Activated naive CD4-positive, alpha-beta T cell treated with anti-CD3 and anti-CD28 coated beads, Interleukin-2, amount 50 U/mL, for 72 hours (primary cell): Measurements from ENCODE around the gene TUBA3D. TPM values are rescaled to one million over a fixed set of nuclear protein-coding genes. Genes with fewer than 3 reads are reported as not detected.
"Not testable (repeated sequence)": the region's sequence is repeated elsewhere in the genome, so short reads cannot be mapped to it uniquely, and the experiment has no call there.

Experiments
- ATAC-seq, 2 donors: fragments of 150-1000 bp; cut with Tn5 transposase; 2 replicates each; pipeline ENCODE4 v1.10.0; 2021; ENCODE audit warnings: mild to moderate bottlenecking in 2 of 2, moderate library complexity in 2 of 2
- DNase-seq, 2 donors: peaks; one replicate each; pipeline ENCODE4 v3.0.0; 2021 to 2022; ENCODE audit warnings: low spot score in 2 of 2
- H3K27ac Mint-ChIP-seq, 2 donors: one replicate each; pipeline ENCODE4 v1.8.0; 2022; ENCODE audit warnings: mild to moderate bottlenecking in 2 of 2, mixed read lengths in 2 of 2
- H3K36me3 Mint-ChIP-seq, 2 donors: one replicate each; pipeline ENCODE4 v1.8.0; 2022; ENCODE audit warnings: mixed read lengths in 2 of 2
- H3K9me3 Mint-ChIP-seq, 2 donors: one replicate each; pipeline ENCODE4 v1.8.0; 2022; ENCODE audit warnings: mixed read lengths in 2 of 2
- total RNA-seq, 2 donors: library from RNA; stranded (reverse); gene quantifications; one replicate each; pipeline ENCODE4 v1.2.3, GENCODE V29; 2022

The TUBA3D gene
- total RNA-seq, 2 donors from 2014 or later: not detected

- Mint-ChIP-seq H3K36me3 (peaks cover 19% of the 10 kb centered on the region in 2 donors), H3K27ac (peak overlapping the region; percentile 78 to 80)
- not testable (repeated sequence) for H3K9me3 Mint-ChIP-seq
- DNase-seq (peak in 1 of 2 donors; percentile 20), ATAC-seq (peak; percentile 96 to 97)
These were observed 22.5 kb downstream of the TUBA3D start for GRCh38 chr2:131498321-131498973.

DNA sequence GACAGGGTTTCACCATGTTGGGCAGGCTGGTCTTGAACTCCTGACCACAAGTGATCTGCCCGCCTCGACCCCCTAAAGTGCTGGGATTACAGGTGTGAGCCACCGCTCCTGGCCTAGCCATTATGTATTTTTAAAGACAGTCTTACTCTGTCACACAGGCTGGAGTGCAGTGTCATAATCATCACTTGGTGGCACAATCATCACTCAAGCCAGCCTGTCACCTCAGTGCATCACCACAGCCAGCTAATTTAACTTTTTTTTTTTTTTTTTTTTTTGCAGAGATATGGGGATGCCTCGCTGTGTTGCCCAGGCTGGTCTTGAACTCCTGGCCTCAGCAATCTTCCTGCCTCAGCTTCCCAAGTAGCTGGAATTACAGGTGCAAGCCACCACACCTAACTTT, 27.7 kb downstream of the TUBA3D start:
- ATAC-seq: peak; percentile 16 to 26
- H3K27ac Mint-ChIP-seq: peak overlapping the region in 1 of 2 donors; percentile 65

GRCh38 chr2:131504082-131504750, 28.3 kb downstream of the TUBA3D start:
- peaks cover 11 to 14% of the 10 kb centered on the region in 2 donors for H3K36me3 Mint-ChIP-seq
- DNase-seq, H3K9me3 Mint-ChIP-seq: not testable (repeated sequence)
- peak overlapping the region; percentile 39 to 85 for H3K27ac Mint-ChIP-seq
- peak; percentile 92 to 94 for ATAC-seq

More for the DNA sequence above, 27.7 kb downstream of the TUBA3D start:
- H3K9me3 Mint-ChIP-seq, DNase-seq: not testable (repeated sequence)
- peaks cover 11 to 14% of the 10 kb centered on the region in 2 donors for H3K36me3 Mint-ChIP-seq

GRCh38 chr2:131509615-131510014, 33.7 kb downstream of the TUBA3D start:
- Mint-ChIP-seq H3K27ac (peak overlapping the region in 1 of 2 donors; percentile 74), H3K9me3 (no peaks in the 10 kb centered on the region), H3K36me3 (peaks cover 5 to 8% of the 10 kb centered on the region in 2 donors)
- DNase-seq (no peak), ATAC-seq (no peak)

DNA sequence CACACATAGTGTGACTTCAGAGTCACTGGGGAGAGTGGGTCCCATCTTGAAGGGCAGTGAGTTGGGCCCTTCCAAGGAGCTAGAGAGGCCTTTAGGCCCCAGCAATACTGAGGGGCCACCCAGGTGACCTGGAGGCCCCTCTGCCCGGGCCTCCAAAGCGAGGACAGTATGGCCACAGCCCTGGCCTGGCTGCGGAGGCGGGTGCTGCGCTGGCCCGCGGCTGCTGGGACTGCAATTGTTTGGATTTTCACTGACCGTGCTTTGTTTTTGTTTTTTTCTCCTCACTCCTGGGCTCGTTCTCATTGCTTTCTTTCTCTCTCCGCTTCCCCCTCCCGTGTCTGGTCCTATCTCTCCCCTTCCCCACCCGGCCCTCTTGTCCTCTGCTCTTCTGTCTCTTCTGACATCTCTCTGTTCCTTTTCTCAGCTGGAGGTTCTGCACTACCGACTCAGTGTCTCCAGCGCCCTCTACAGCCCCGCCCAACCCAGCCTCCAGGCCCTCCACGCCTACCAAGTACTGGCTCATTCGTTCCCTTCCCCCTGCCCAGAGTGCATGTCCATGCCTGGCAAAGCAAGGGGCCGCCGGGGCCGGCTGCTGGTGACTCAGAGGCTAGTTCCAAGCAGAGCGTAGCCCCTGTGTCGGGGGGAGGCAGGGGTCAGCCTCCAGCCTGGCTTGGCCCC, 35.5 kb downstream of the TUBA3D start:
- DNase-seq, ATAC-seq, H3K9me3 Mint-ChIP-seq, H3K36me3 Mint-ChIP-seq: not testable (repeated sequence)
- H3K27ac Mint-ChIP-seq: peak overlapping the region in 1 of 2 donors; percentile 95

- DNase-seq, H3K9me3 Mint-ChIP-seq, ATAC-seq, H3K36me3 Mint-ChIP-seq: not testable (repeated sequence)
- peak overlapping the region; percentile 15 to 95 for H3K27ac Mint-ChIP-seq
These were observed 36.3 kb downstream of the TUBA3D start for GRCh38 chr2:131511969-131512870.

DNA sequence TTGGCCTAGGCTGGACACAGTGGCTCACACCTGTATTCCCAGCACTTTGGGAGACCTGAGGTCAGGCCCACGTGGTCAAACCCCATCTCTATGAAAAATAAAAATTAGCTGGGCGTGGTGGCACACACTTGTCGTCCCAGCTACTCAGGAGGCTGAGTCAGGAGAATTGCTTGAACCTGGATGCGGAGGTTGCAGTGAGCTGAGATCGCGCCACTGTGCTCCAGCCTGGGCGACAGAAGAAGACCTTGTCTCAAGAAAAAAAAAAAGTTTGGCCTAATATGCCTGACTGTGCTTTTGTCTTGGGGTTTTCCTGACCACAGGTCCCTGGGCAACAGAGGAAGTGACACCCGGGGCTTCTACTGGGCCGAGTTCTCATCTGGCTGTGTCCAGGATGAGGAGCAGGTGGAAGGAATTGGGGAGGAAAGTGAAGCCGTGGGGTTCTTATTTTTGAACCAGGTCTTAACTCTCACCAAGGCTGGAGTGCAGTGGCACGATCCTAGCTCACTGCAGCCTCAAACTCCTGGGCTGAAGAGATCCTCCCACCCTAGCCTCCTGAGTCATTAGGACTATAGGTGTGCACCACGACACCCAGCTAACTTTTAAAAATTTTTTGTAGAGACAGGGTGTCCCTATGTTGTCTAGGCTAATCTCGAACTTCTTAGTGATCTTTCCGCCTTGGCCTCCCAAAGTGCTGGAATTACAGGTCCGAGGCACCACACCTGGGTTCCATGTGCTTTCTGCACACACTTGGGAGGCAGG, 38.7 kb downstream of the TUBA3D start:
- not testable (repeated sequence) for DNase-seq, H3K36me3 Mint-ChIP-seq, H3K9me3 Mint-ChIP-seq
- H3K27ac Mint-ChIP-seq: peak overlapping the region; percentile 29 to 41
- ATAC-seq: peak in 1 of 2 donors; percentile 38

GRCh38 chr2:131515235-131515634, 39.3 kb downstream of the TUBA3D start:
- H3K36me3 Mint-ChIP-seq, DNase-seq, ATAC-seq, H3K9me3 Mint-ChIP-seq: not testable (repeated sequence)
- peak overlapping the region in 1 of 2 donors; percentile 41 for H3K27ac Mint-ChIP-seq

- no peak for ATAC-seq
These were observed 40.1 kb downstream of the TUBA3D start for GRCh38 chr2:131516011-131516410.

DNA sequence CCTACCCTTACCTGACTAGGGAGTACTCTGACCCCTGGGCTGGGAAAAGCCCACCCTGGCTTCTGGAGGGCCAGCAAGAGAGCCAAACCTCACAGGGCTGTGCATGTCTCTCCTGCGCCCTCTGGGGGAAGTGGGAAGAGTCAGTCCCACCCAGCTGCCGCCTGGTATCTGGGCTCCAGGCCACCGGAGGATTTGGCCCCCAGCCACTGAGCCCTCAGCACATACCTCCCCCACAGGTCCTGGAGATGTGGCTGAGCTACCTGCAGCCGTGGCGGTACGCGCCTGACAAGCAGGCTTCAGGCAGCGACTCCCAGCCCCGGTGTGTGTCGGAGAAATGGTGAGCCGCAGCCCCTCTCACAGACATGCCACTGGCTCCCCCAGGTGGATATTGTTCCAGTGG, 40.7 kb downstream of the TUBA3D start:
- H3K27ac Mint-ChIP-seq, H3K9me3 Mint-ChIP-seq, DNase-seq, ATAC-seq, H3K36me3 Mint-ChIP-seq: not testable (repeated sequence)

More at GRCh38 chr2:131516011-131516410, 40.1 kb downstream of the TUBA3D start:
- peak overlapping the region in 1 of 2 donors; percentile 77 for H3K27ac Mint-ChIP-seq
- H3K9me3 Mint-ChIP-seq: no peaks in the 10 kb centered on the region
- H3K36me3 Mint-ChIP-seq: no peaks in the 10 kb centered on the region
- no peak for DNase-seq

- Mint-ChIP-seq H3K9me3 (no peaks in the 10 kb centered on the region), H3K27ac (peak overlapping the region in 1 of 2 donors; percentile 72)
- ATAC-seq: no peak
These were observed 41.4 kb downstream of the TUBA3D start for GRCh38 chr2:131517106-131517831.

DNA sequence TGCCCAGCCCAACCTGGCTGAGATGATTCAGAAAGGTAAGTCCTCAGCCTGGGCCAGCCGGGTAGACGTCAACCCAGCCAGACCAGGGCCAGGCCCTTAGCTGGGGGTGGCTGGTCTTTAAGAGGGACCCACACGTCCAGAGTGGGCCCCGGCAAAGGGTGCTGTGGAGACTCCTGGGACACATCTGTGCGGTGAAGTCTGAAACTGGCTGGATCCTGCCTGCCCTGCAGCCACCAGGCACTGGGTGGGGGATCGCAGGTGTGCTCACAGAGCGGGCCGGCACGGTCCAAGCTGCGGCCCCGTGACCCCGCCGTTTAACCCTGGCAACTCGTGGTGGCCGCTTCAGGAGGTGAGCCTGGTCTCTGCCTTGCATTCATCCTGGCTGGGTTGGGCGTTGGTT, 41.9 kb downstream of the TUBA3D start:
- H3K36me3 Mint-ChIP-seq, DNase-seq, ATAC-seq, H3K27ac Mint-ChIP-seq, H3K9me3 Mint-ChIP-seq: not testable (repeated sequence)

More at GRCh38 chr2:131517106-131517831, 41.4 kb downstream of the TUBA3D start:
- no peaks in the 10 kb centered on the region for H3K36me3 Mint-ChIP-seq
- no peak for DNase-seq

- not testable (repeated sequence) for H3K9me3 Mint-ChIP-seq, H3K27ac Mint-ChIP-seq
These were observed 42.6 kb downstream of the TUBA3D start for GRCh38 chr2:131518531-131518930.

GRCh38 chr2:131519466-131519865, 43.5 kb downstream of the TUBA3D start:
- Mint-ChIP-seq H3K9me3 (no peaks in the 10 kb centered on the region), H3K27ac (peak overlapping the region in 1 of 2 donors; percentile 65), H3K36me3 (no peaks in the 10 kb centered on the region)
- no peak for DNase-seq
- ATAC-seq: no peak

More at GRCh38 chr2:131518531-131518930, 42.6 kb downstream of the TUBA3D start:
- not testable (repeated sequence) for DNase-seq, ATAC-seq, H3K36me3 Mint-ChIP-seq

- H3K9me3 Mint-ChIP-seq, DNase-seq, H3K27ac Mint-ChIP-seq, ATAC-seq, H3K36me3 Mint-ChIP-seq: not testable (repeated sequence)
These were observed 44.1 kb downstream of the TUBA3D start for GRCh38 chr2:131519871-131520470.
